Adrenal gland (tissue), 5 donors: ENCODE data around the gene OR12D2.

Source experiments
- CTCF ChIP-seq, 6 experiments: fragments of 450-650 bp in 4 of 6; fragments of 200-600 bp in 2 of 6; sonication (generic) in 1 of 6; IDR thresholded peaks; 1 replicate in 5 of 6; 2 replicates in 1 of 6; pipeline versions ENCODE4 v1.5.1 to v1.8.0; 2016 to 2021; ENCODE audit warnings: antibody characterized with exemption in 6 of 6, mild to moderate bottlenecking in 2 of 6, moderate library complexity in 1 of 6
- POLR2A ChIP-seq, 2 donors: fragments of 450-650 bp; IDR thresholded peaks; one replicate each; pipeline ENCODE4 v1.6.1; 2017; ENCODE audit warnings: antibody characterized with exemption in 2 of 2, mild to moderate bottlenecking in 2 of 2, moderate library complexity in 1 of 2
- donor health status: DM: no; HTN: no; CAD: no.

GRCh38 chr6:29425075-29425474, 29.6 kb downstream of the OR12D2 start:
- TF ChIP-seq POLR2A (IDR thresholded peaks at IDR 0.05) (no peak), CTCF (IDR thresholded peaks at IDR 0.05) (no peak)
